H9 (cell line): ENCODE data around the gene MICALL1. TPM values are rescaled to one million over a fixed set of nuclear protein-coding genes. Genes with fewer than 3 reads are reported as not detected.

Experiments
- DNase-seq: peaks from one replicate; pipeline ENCODE4 v3.0.0-alpha.2; 2017
- H2AFZ ChIP-seq: one replicate; pipeline ENCODE4 v1.6.1; 2013; ENCODE audit warnings: mild to moderate bottlenecking, low read length, control low read depth, moderate library complexity
- H2AK5ac ChIP-seq: 2 replicates; pipeline ENCODE4 v1.6.1; 2013; ENCODE audit warnings: low read length, control low read depth, mixed read lengths; ENCODE audit not compliant: insufficient read length
- H2BK120ac ChIP-seq: one replicate; pipeline ENCODE4 v1.6.1; 2013; ENCODE audit warnings: low read depth, mild to moderate bottlenecking, low read length, control low read depth, inconsistent platforms; ENCODE audit not compliant: poor library complexity, severe bottlenecking
- H2BK12ac ChIP-seq: 2 replicates; pipeline ENCODE4 v1.6.1; 2013; ENCODE audit warnings: low read length, control low read depth, mixed read lengths, low read depth; ENCODE audit not compliant: insufficient read length
- H2BK15ac ChIP-seq: 2 replicates; pipeline ENCODE4 v1.6.1; 2013; ENCODE audit warnings: low read depth, low read length, control low read depth
- H2BK20ac ChIP-seq: one replicate; pipeline ENCODE4 v1.6.1; 2013; ENCODE audit warnings: low read depth, mild to moderate bottlenecking, low read length, control low read depth, inconsistent platforms; ENCODE audit not compliant: poor library complexity, severe bottlenecking
- H2BK5ac ChIP-seq: 2 replicates; pipeline ENCODE4 v1.6.1; 2013; ENCODE audit warnings: low read length, control low read depth, mixed read lengths; ENCODE audit not compliant: insufficient read length
- H3K14ac ChIP-seq: 2 replicates; pipeline ENCODE4 v1.6.1; 2013; ENCODE audit warnings: low read length, control low read depth; ENCODE audit not compliant: insufficient read depth
- H3K18ac ChIP-seq: 2 replicates; pipeline ENCODE4 v1.6.1; 2013; ENCODE audit warnings: low read depth, mild to moderate bottlenecking, mixed read lengths, low read length, control low read depth; ENCODE audit not compliant: insufficient read length
- H3K23ac ChIP-seq: 2 replicates; pipeline ENCODE4 v1.6.1; 2013; ENCODE audit warnings: low read length, control low read depth, mixed read lengths, low read depth; ENCODE audit not compliant: insufficient read length
- H3K23me2 ChIP-seq: 2 replicates; pipeline ENCODE4 v1.6.1; 2013; ENCODE audit warnings: low read depth, mild to moderate bottlenecking, mixed read lengths, low read length, control low read depth; ENCODE audit not compliant: insufficient read length, poor library complexity, severe bottlenecking
- H3K27ac ChIP-seq: 2 replicates; pipeline ENCODE4 v1.5.1; 2013; ENCODE audit warnings: low read length, control low read depth, mixed read lengths, low read depth; ENCODE audit not compliant: insufficient read length
- H3K27me3 ChIP-seq: 2 replicates; pipeline ENCODE4 v1.6.1; 2013; ENCODE audit warnings: low read length, control low read depth, inconsistent platforms; ENCODE audit not compliant: insufficient read depth
- H3K4ac ChIP-seq: 2 replicates; pipeline ENCODE4 v1.6.1; 2013; ENCODE audit warnings: low read depth, mild to moderate bottlenecking, control low read depth, inconsistent platforms, low read length, moderate library complexity
- H3K4me1 ChIP-seq: 2 replicates; pipeline ENCODE4 v1.6.1; 2013; ENCODE audit warnings: low read length, control low read depth, inconsistent platforms; ENCODE audit not compliant: insufficient read depth
- H3K4me2 ChIP-seq: 2 replicates; pipeline ENCODE4 v1.6.1; 2013; ENCODE audit warnings: low read length, control low read depth, mixed read lengths; ENCODE audit not compliant: insufficient read length, insufficient read depth
- H3K56ac ChIP-seq: 2 replicates; pipeline ENCODE4 v1.6.1; 2013; ENCODE audit warnings: low read depth, mild to moderate bottlenecking, mixed read lengths, low read length, control low read depth; ENCODE audit not compliant: insufficient read length
- H3K79me1 ChIP-seq: 2 replicates; pipeline ENCODE4 v1.6.1; 2013; ENCODE audit warnings: low read depth, mild to moderate bottlenecking, moderate library complexity, low read length, control low read depth, inconsistent platforms; ENCODE audit not compliant: insufficient read depth, poor library complexity, severe bottlenecking
- H3K79me2 ChIP-seq: 2 replicates; pipeline ENCODE4 v1.6.1; 2013; ENCODE audit warnings: low read length, control low read depth, inconsistent platforms; ENCODE audit not compliant: insufficient read depth
- H3K9ac ChIP-seq: 2 replicates; pipeline ENCODE4 v1.6.1; 2013; ENCODE audit warnings: low read length, control low read depth, mixed read lengths; ENCODE audit not compliant: insufficient read length; ENCODE audit errors: extremely low read depth
- H3K9me3 ChIP-seq: one replicate; pipeline ENCODE4 v1.6.1; 2013; ENCODE audit warnings: low read depth, low read length, inconsistent platforms; ENCODE audit not compliant: control insufficient read depth
- H3T11ph ChIP-seq: one replicate; pipeline ENCODE4 v1.6.1; 2013; ENCODE audit warnings: mild to moderate bottlenecking, low read length, control low read depth, inconsistent platforms
- H4K20me1 ChIP-seq: one replicate; pipeline ENCODE4 v1.6.1; 2013; ENCODE audit not compliant: control insufficient read depth, insufficient read length, insufficient read depth
- H4K5ac ChIP-seq: 2 replicates; pipeline ENCODE4 v1.6.1; 2013; ENCODE audit warnings: low read depth, mild to moderate bottlenecking, mixed read lengths, low read length, control low read depth; ENCODE audit not compliant: insufficient read length
- H4K8ac ChIP-seq: replicated peaks from 2 replicates; pipeline ENCODE4 v1.6.1; 2013; ENCODE audit warnings: low read length, control low read depth, mixed read lengths, low read depth; ENCODE audit not compliant: insufficient read length
- H4K91ac ChIP-seq: 2 replicates; pipeline ENCODE4 v1.6.1; 2013; ENCODE audit warnings: low read depth, mild to moderate bottlenecking, moderate library complexity, mixed read lengths, low read length, control low read depth; ENCODE audit not compliant: insufficient read length
- H3K27ac Mint-ChIP-seq, 3 experiments: 2 replicates in 2 of 3; 3 replicates in 1 of 3; pipeline ENCODE4 v1.8.0; 2020 to 2021; ENCODE audit warnings: mixed read lengths in 3 of 3, mild to moderate bottlenecking in 1 of 3, moderate library complexity in 1 of 3
- H3K27me3 Mint-ChIP-seq: 2 replicates; pipeline ENCODE4 v1.8.0; 2021; ENCODE audit warnings: low read depth, mild to moderate bottlenecking, moderate library complexity, mixed read lengths
- H3K36me3 Mint-ChIP-seq, 3 experiments: 2 replicates in 2 of 3; 3 replicates in 1 of 3; pipeline ENCODE4 v1.8.0; 2020 to 2021; ENCODE audit warnings: low read depth in 3 of 3, mixed read lengths in 3 of 3; ENCODE audit not compliant: insufficient read depth in 1 of 3
- H3K4me1 Mint-ChIP-seq, 2 experiments: 2 replicates each; pipeline ENCODE4 v1.8.0; 2020; ENCODE audit warnings: mixed read lengths in 2 of 2
- H3K4me3 Mint-ChIP-seq, 2 experiments: 2 replicates in 1 of 2; 3 replicates in 1 of 2; pipeline ENCODE4 v1.8.0; 2020 to 2021; ENCODE audit warnings: mild to moderate bottlenecking in 2 of 2, mixed read lengths in 2 of 2, moderate library complexity in 1 of 2
- H3K9me3 Mint-ChIP-seq, 2 experiments: 2 replicates in 1 of 2; 3 replicates in 1 of 2; pipeline ENCODE4 v1.8.0; 2020; ENCODE audit warnings: mild to moderate bottlenecking in 2 of 2, mixed read lengths in 2 of 2, moderate library complexity in 1 of 2
- WGBS: extraction: QIAGEN DNeasy Blood & Tissue Kit; methylation state at CpG from one replicate; pipeline ENCODE4 v1.1.7; 2013; ENCODE audit warnings: missing lambda C conversion rate, low lambda C conversion rate, mixed read lengths; ENCODE audit not compliant: insufficient read length; ENCODE audit errors: extremely low coverage; 5-methylcytosine and 5-hydroxymethylcytosine counted together
- total RNA-seq: library from RNA; stranded (reverse); gene quantifications from 2 replicates; pipeline ENCODE4 v1.2.1, GENCODE V29; 2021
- TF ChIP-seq, protein P1 (sequence below): fragments of 200-600 bp; sonication (generic); conservative IDR thresholded peaks from 3 replicates; pipeline ENCODE4 v1.8.0; 2021; ENCODE audit warnings: antibody characterized with exemption, mild to moderate bottlenecking

MICALL1 gene
- total RNA-seq, 1 experiment from 2014 or later: 33.3 TPM

DNA sequence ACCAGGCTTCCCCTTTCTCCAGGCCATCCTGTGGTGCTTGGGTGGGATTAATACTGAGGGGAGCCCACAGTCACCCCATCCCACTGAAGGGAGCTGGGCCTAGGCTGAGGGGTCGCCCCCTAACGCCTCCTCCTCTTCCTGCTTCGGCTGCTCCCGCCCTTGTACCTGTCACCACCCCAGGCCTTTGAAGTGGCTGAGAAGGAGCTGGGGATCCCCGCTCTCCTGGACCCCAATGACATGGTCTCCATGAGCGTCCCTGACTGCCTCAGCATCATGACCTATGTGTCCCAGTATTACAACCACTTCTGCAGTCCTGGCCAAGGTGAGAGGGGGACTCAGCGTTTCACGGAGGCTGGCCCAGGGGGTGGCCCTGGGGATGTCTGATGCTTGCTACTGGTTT is 6.1 kb downstream of the MICALL1 start:
- Histone ChIP-seq H2BK15ac (no peak overlapping the region), H3K23ac (no peak overlapping the region), H3K27me3 (no peaks in the 10 kb centered on the region), H2BK5ac (no peak overlapping the region), H3K23me2 (no peaks in the 10 kb centered on the region), H3K79me2 (no peaks in the 10 kb centered on the region), H4K20me1 (no peaks in the 10 kb centered on the region), H2BK12ac (no peak overlapping the region), H3K4me2 (no peak overlapping the region), H3K4me1 (no peaks in the 10 kb centered on the region), H4K5ac (no peak overlapping the region), H3K9me3 (no peaks in the 10 kb centered on the region), H2BK120ac (no peak overlapping the region), H3K4ac (no peak overlapping the region), H3K9ac (no peak overlapping the region), H3K56ac (no peak overlapping the region), H3T11ph (no peak overlapping the region), H2AFZ (no peak overlapping the region), H4K91ac (no peak overlapping the region), H3K79me1 (no peaks in the 10 kb centered on the region), H3K14ac (no peak overlapping the region), H3K27ac (no peak overlapping the region), H2BK20ac (no peak overlapping the region), H3K18ac (no peak overlapping the region), H2AK5ac (no peak overlapping the region), H4K8ac (no peak overlapping the region)
- Mint-ChIP-seq H3K4me1 (peaks cover 33 to 34% of the 10 kb centered on the region in 2 experiments), H3K36me3 (peaks cover 5 to 40% (median 26%) of the 10 kb centered on the region in 3 experiments; a peak in 6 of 7 replicates), H3K27me3 (no peaks in the 10 kb centered on the region), H3K9me3 (no peaks in the 10 kb centered on the region), H3K4me3 (no peak overlapping the region), H3K27ac (no peak overlapping the region)
- DNase-seq: no peak
- no CpG with 5 or more reads among the region's 8 CpGs for WGBS
- TF ChIP-seq, protein P1, sequence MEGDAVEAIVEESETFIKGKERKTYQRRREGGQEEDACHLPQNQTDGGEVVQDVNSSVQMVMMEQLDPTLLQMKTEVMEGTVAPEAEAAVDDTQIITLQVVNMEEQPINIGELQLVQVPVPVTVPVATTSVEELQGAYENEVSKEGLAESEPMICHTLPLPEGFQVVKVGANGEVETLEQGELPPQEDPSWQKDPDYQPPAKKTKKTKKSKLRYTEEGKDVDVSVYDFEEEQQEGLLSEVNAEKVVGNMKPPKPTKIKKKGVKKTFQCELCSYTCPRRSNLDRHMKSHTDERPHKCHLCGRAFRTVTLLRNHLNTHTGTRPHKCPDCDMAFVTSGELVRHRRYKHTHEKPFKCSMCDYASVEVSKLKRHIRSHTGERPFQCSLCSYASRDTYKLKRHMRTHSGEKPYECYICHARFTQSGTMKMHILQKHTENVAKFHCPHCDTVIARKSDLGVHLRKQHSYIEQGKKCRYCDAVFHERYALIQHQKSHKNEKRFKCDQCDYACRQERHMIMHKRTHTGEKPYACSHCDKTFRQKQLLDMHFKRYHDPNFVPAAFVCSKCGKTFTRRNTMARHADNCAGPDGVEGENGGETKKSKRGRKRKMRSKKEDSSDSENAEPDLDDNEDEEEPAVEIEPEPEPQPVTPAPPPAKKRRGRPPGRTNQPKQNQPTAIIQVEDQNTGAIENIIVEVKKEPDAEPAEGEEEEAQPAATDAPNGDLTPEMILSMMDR: no peak
